ENCODE measurements around the gene ATCAY. TPM values are rescaled to one million over a fixed set of nuclear protein-coding genes. Genes with fewer than 3 reads are reported as not detected.

ATCAY gene
- total and polyA plus RNA-seq, 2 experiments from 2014 or later, result not detected

DNA sequence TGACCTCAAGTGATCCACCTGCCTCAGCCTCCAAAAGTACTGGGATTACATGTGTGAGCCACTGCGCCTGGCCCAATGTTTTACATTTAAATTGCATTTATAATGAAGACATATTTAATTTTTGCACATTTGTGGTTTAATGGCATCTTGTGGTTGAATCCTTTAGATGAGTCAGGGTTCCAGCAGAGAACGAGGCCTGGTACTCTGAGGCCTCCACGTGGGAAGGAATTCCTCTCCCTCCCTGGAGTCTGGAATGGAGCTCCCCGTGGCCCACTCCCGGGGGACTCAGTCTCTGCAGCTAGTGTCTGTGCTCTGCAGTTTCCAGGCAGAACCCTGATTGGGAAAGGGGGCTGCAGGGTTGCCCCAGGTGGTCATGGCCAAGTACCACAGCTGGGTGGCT lies 35.9 kb upstream of the ATCAY start:
- Histone ChIP-seq H3K4me2 (ENCODE audit: unreplicated experiment) (no peak overlapping the region), H3F3A (ENCODE audit: insufficient read depth) (no peaks in the 10 kb centered on the region), H3K4me1 (ENCODE audit: insufficient read depth) (no peaks in the 10 kb centered on the region), H3K36me3 (ENCODE audit: low read depth) (no peaks in the 10 kb centered on the region), H3K9me3 (ENCODE audit: low read depth) (no peaks in the 10 kb centered on the region), H3K9ac (no peak overlapping the region), H3K27ac (no peak overlapping the region), H3K9me2 (ENCODE audit: insufficient read depth) (no peaks in the 10 kb centered on the region), H3K27me3 (replicated peaks; ENCODE audit: insufficient read depth) (peaks cover 50% of the 10 kb centered on the region), H3K4me3 (no peak overlapping the region), H2AFZ (no peak overlapping the region), H4K20me1 (ENCODE audit: insufficient read depth) (no peaks in the 10 kb centered on the region), H3K79me2 (ENCODE audit: insufficient read depth) (no peaks in the 10 kb centered on the region)
- TF ChIP-seq EZH2 (IDR thresholded peaks at IDR 0.05; ENCODE audit: insufficient read depth, poor library complexity, severe bottlenecking) (no peak), EZH2phosphoT487 (IDR thresholded peaks at IDR 0.05; ENCODE audit: insufficient read depth, low read depth) (no peak)
- DNase-seq, result no peak
- 10 to 15% methylated on average over 5 of the region's 5 CpGs for WGBS, 2 experiments (ENCODE audit: low coverage in 1 of 2, low lambda C conversion rate in 2 of 2, missing lambda C conversion rate in 2 of 2)
- in situ Hi-C loops (cut with MboI), result no loop called here

DNA sequence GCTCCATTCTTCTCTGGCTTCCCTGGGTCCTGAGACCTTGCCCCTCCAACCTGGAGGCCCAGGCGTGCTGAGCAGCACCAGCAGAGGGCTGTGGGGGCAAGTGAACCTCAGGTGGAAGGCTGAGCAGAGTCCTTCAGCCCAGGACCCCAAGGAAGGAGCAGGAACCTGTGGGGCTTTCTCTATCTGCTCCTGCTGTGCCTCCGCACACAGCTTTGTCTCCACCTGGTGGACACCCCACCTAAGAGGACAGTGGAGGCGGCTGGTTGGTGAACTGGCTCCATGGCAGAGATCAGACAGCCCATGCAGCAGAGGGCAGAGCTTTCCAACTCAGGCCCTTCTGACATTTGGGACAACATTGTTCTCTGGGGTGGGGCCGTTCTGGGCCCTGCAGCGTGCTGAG lies 31.4 kb upstream of the ATCAY start:
- Histone ChIP-seq H3K4me1 (ENCODE audit: insufficient read depth) (no peaks in the 10 kb centered on the region), H3K27ac (no peak overlapping the region), H3K9ac (no peak overlapping the region), H3K4me2 (ENCODE audit: unreplicated experiment) (no peak overlapping the region), H3K36me3 (ENCODE audit: low read depth) (no peaks in the 10 kb centered on the region), H3K79me2 (ENCODE audit: insufficient read depth) (no peaks in the 10 kb centered on the region), H3K9me3 (ENCODE audit: low read depth) (no peaks in the 10 kb centered on the region), H3K4me3 (no peak overlapping the region), H4K20me1 (ENCODE audit: insufficient read depth) (no peaks in the 10 kb centered on the region), H2AFZ (no peak overlapping the region), H3K27me3 (replicated peaks; ENCODE audit: insufficient read depth) (peaks cover 29% of the 10 kb centered on the region), H3K9me2 (ENCODE audit: insufficient read depth) (no peaks in the 10 kb centered on the region), H3F3A (ENCODE audit: insufficient read depth) (no peaks in the 10 kb centered on the region)
- TF ChIP-seq EZH2 (IDR thresholded peaks at IDR 0.05; ENCODE audit: insufficient read depth, poor library complexity, severe bottlenecking) (no peak), EZH2phosphoT487 (IDR thresholded peaks at IDR 0.05; ENCODE audit: insufficient read depth, low read depth) (no peak)
- in situ Hi-C loops (cut with MboI), result no loop called here
- 33 to 35% methylated on average over 5 of the region's 5 CpGs for WGBS, 2 experiments (ENCODE audit: low coverage in 1 of 2, low lambda C conversion rate in 2 of 2, missing lambda C conversion rate in 2 of 2)
- DNase-seq, result peak; percentile 34

DNA sequence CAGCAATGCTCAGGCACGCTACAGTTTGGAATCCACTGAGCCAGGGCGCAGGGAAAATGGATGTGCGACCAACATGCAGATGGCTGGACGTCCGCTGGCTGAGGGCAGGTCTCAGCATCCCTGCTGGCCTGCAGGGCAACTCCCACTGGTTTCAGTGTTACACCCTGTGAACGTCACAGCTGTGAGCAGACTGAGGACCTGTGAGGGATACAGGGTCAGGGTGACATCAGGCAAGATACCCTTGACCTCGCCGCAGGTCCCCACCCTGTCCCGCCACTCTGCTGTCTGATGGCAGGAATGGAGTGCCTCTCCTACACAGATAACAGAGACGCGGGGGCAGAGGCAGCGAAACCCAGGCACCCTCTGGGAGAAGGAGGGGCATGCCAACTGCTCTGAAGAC lies 30.7 kb upstream of the ATCAY start:
- 63 to 68% methylated on average over 12 of the region's 12 CpGs for WGBS, 2 experiments (ENCODE audit: low coverage in 1 of 2, low lambda C conversion rate in 2 of 2, missing lambda C conversion rate in 2 of 2)
- Histone ChIP-seq H3K9me3 (ENCODE audit: low read depth) (no peaks in the 10 kb centered on the region), H2AFZ (no peak overlapping the region), H3K4me3 (no peak overlapping the region), H3K4me1 (ENCODE audit: insufficient read depth) (no peaks in the 10 kb centered on the region), H3K36me3 (ENCODE audit: low read depth) (no peaks in the 10 kb centered on the region), H3K27me3 (replicated peaks; ENCODE audit: insufficient read depth) (peaks cover 29% of the 10 kb centered on the region), H3K4me2 (ENCODE audit: unreplicated experiment) (no peak overlapping the region), H3K27ac (no peak overlapping the region), H3K9me2 (ENCODE audit: insufficient read depth) (no peaks in the 10 kb centered on the region), H4K20me1 (ENCODE audit: insufficient read depth) (no peaks in the 10 kb centered on the region), H3K79me2 (ENCODE audit: insufficient read depth) (no peaks in the 10 kb centered on the region), H3K9ac (no peak overlapping the region), H3F3A (ENCODE audit: insufficient read depth) (no peaks in the 10 kb centered on the region)
- no peak for TF ChIP-seq EZH2 (IDR thresholded peaks at IDR 0.05; ENCODE audit: insufficient read depth, poor library complexity, severe bottlenecking)
- TF ChIP-seq EZH2phosphoT487 (IDR thresholded peaks at IDR 0.05; ENCODE audit: insufficient read depth, low read depth), result no peak
- in situ Hi-C loops (cut with MboI), result no loop called here
- DNase-seq, result no peak

DNA sequence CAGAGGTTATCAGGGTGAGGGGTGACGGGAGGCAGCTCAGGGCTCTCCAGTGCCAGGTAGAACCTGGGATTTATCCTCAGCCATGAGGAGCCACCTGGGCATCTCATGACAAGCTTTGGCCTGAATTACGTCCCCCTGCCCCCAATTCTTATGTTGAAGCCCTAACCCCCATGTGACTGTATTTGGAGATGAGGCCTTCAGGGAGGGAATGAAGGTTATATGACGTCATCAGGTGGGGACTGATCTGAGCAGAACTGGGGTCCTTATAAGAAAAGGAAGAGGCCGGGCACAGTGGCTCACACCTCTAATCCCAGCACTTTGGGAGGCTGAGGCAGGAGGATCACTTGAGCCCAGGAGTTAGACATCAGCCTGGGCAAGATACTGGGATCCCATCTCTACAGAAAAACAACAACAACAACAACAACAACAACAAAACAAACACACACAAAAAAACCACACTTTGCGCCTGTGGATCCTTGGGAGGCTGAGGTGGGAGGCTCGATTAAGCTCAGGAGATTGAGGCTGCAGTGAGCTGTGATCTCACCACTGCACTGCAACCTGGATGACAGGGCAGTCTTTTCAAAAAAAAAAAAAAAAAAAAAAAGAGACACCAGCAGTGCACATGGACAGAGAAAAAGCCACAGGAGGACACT lies 30.0 kb upstream of the ATCAY start:
- H3K79me2 ChIP-seq (ENCODE audit: insufficient read depth), result no peaks in the 10 kb centered on the region
- H3K36me3 ChIP-seq (ENCODE audit: low read depth), result no peaks in the 10 kb centered on the region
- H3K4me2 ChIP-seq (ENCODE audit: unreplicated experiment), result no peak overlapping the region
- no peaks in the 10 kb centered on the region for H3K4me1 ChIP-seq (ENCODE audit: insufficient read depth)
- no peaks in the 10 kb centered on the region for H3K9me2 ChIP-seq (ENCODE audit: insufficient read depth)
- H3K4me3 ChIP-seq, result no peak overlapping the region
- no peaks in the 10 kb centered on the region for H3F3A ChIP-seq (ENCODE audit: insufficient read depth)
- no peak overlapping the region for H3K27ac ChIP-seq
- in situ Hi-C loops (cut with MboI), result no loop called here
- peaks cover 23% of the 10 kb centered on the region for H3K27me3 ChIP-seq (replicated peaks; ENCODE audit: insufficient read depth)
- H2AFZ ChIP-seq, result no peak overlapping the region
- H3K9ac ChIP-seq, result no peak overlapping the region
- H4K20me1 ChIP-seq (ENCODE audit: insufficient read depth), result no peaks in the 10 kb centered on the region
- TF ChIP-seq EZH2phosphoT487 (IDR thresholded peaks at IDR 0.05; ENCODE audit: insufficient read depth, low read depth) (no peak), EZH2 (IDR thresholded peaks at IDR 0.05; ENCODE audit: insufficient read depth, poor library complexity, severe bottlenecking) (no peak)
- WGBS, 2 experiments (ENCODE audit: low coverage in 1 of 2, low lambda C conversion rate in 2 of 2, missing lambda C conversion rate in 2 of 2), result 58 to 62% methylated on average over 6 of the region's 6 CpGs
- DNase-seq, result no peak
- H3K9me3 ChIP-seq (ENCODE audit: low read depth), result no peaks in the 10 kb centered on the region

Data from GM23248 (cell line).